Liver (tissue), 9 donors: ENCODE data around the gene GLB1L2. TPM values are rescaled to one million over a fixed set of nuclear protein-coding genes. Genes with fewer than 3 reads are reported as not detected.

Experiments used
- DNase-seq: peaks from one replicate; pipeline ENCODE4 v3.0.0-alpha.2; 2017; ENCODE audit warnings: low spot score
- H3K27ac ChIP-seq, 2 donors: one replicate each; pipeline ENCODE4 v1.7.0; 2013; ENCODE audit warnings: inconsistent platforms in 2 of 2, low read length in 2 of 2, control low read depth in 1 of 2, low read depth in 1 of 2, mild to moderate bottlenecking in 1 of 2
- H3K27me3 ChIP-seq, 4 donors: one replicate each; pipeline versions ENCODE4 v1.6.1 to v1.7.0; 2013; ENCODE audit warnings: low read length in 3 of 4, inconsistent platforms in 1 of 4, mild to moderate bottlenecking in 1 of 4, moderate library complexity in 1 of 4; ENCODE audit not compliant: control insufficient read depth in 4 of 4, insufficient read depth in 4 of 4
- H3K36me3 ChIP-seq, 4 donors: one replicate each; pipeline versions ENCODE4 v1.6.1 to v1.7.0; 2013; ENCODE audit warnings: low read length in 3 of 4, mild to moderate bottlenecking in 3 of 4, low read depth in 1 of 4, moderate library complexity in 1 of 4; ENCODE audit not compliant: control insufficient read depth in 4 of 4, insufficient read depth in 3 of 4
- H3K4me1 ChIP-seq, 4 donors: one replicate each; pipeline versions ENCODE4 v1.6.1 to v1.7.0; 2013; ENCODE audit warnings: low read length in 3 of 4, mild to moderate bottlenecking in 3 of 4, moderate library complexity in 1 of 4; ENCODE audit not compliant: control insufficient read depth in 4 of 4, insufficient read depth in 4 of 4
- H3K4me3 ChIP-seq, 3 donors: one replicate each; pipeline versions ENCODE4 v1.6.1 to v1.7.0; 2013; ENCODE audit warnings: low read length in 3 of 3, control low read depth in 1 of 3, low read depth in 1 of 3, mild to moderate bottlenecking in 1 of 3
- H3K9ac ChIP-seq, 2 donors: one replicate each; pipeline ENCODE4 v1.7.0; 2013; ENCODE audit warnings: low read length in 2 of 2, mild to moderate bottlenecking in 2 of 2, moderate library complexity in 2 of 2, control low read depth in 1 of 2, low read depth in 1 of 2
- H3K9me3 ChIP-seq, 4 donors: one replicate each; pipeline versions ENCODE4 v1.6.1 to v1.7.0; 2013; ENCODE audit warnings: low read length in 3 of 4; ENCODE audit not compliant: control insufficient read depth in 4 of 4
- EGR1 ChIP-seq, 2 donors: IDR thresholded peaks; 2 replicates each; pipeline ENCODE4 v1.6.1; 2016 to 2018; ENCODE audit warnings: antibody characterized with exemption in 2 of 2, low read depth in 2 of 2
- FOXA1 ChIP-seq: IDR thresholded peaks from 2 replicates; pipeline ENCODE4 v1.6.1; 2016; ENCODE audit warnings: antibody characterized with exemption
- FOXA2 ChIP-seq: IDR thresholded peaks from 2 replicates; pipeline ENCODE4 v1.6.1; 2016; ENCODE audit warnings: antibody characterized with exemption
- GABPA ChIP-seq, 2 donors: IDR thresholded peaks in 1 of 2; conservative IDR thresholded peaks in 1 of 2; 2 replicates each; pipeline ENCODE4 v1.6.1; 2016; ENCODE audit warnings: antibody characterized with exemption in 2 of 2, mild to moderate bottlenecking in 1 of 2, moderate library complexity in 1 of 2
- HNF4A ChIP-seq, 2 donors: conservative IDR thresholded peaks; 2 replicates each; pipeline ENCODE4 v1.6.1; 2016; ENCODE audit warnings: antibody characterized with exemption in 2 of 2, mild to moderate bottlenecking in 2 of 2
- HNF4G ChIP-seq: IDR thresholded peaks from 2 replicates; pipeline ENCODE4 v1.6.1; 2016; ENCODE audit warnings: antibody characterized with exemption
- JUND ChIP-seq, 2 donors: IDR thresholded peaks; 2 replicates each; pipeline ENCODE4 v1.6.1; 2016; ENCODE audit warnings: antibody characterized with exemption in 2 of 2
- NR2F2 ChIP-seq: IDR thresholded peaks from 2 replicates; pipeline ENCODE4 v1.6.1; 2016; ENCODE audit warnings: antibody characterized with exemption
- RAD21 ChIP-seq, 2 donors: IDR thresholded peaks; 2 replicates each; pipeline ENCODE4 v1.6.1; 2016; ENCODE audit warnings: antibody characterized with exemption in 2 of 2, mild to moderate bottlenecking in 2 of 2
- RXRA ChIP-seq, 2 donors: IDR thresholded peaks; 2 replicates each; pipeline ENCODE4 v1.6.1; 2017 to 2018; ENCODE audit warnings: antibody characterized with exemption in 2 of 2, mild to moderate bottlenecking in 1 of 2
- SP1 ChIP-seq: IDR thresholded peaks from 2 replicates; pipeline ENCODE4 v1.6.1; 2018; ENCODE audit warnings: antibody characterized with exemption, mild to moderate bottlenecking
- TAF1 ChIP-seq: conservative IDR thresholded peaks from 2 replicates; pipeline ENCODE4 v1.6.1; 2016; ENCODE audit warnings: antibody characterized with exemption, mild to moderate bottlenecking
- YY1 ChIP-seq: IDR thresholded peaks from 2 replicates; pipeline ENCODE4 v1.6.1; 2016; ENCODE audit warnings: antibody characterized with exemption, mild to moderate bottlenecking
- WGBS: extraction: QIAGEN DNeasy Blood & Tissue Kit; methylation state at CpG from one replicate; pipeline ENCODE4 v1.1.7; 2013; 5-methylcytosine and 5-hydroxymethylcytosine counted together
- polyA plus RNA-seq, 2 donors: library from polyadenylated mRNA; stranded (reverse) in 1 of 2; unstranded in 1 of 2; fragments of 200-250 nt in 1 of 2; fragments of >200 nt in 1 of 2; fragmentation: Nextera tagmentation in 1 of 2; extraction: Ambion mirVana in 1 of 2; gene quantifications; one replicate each; pipeline versions ENCODE4 v1.2.1 to v1.2.3, GENCODE V29; 2013 to 2015
- total RNA-seq, 2 donors: library from RNA; depleted of rRNA; stranded (reverse); fragments of >200 nt; gene quantifications; one replicate each; pipeline ENCODE4 v1.2.3, GENCODE V29; 2014
- TF ChIP-seq, protein P1 (sequence below): IDR thresholded peaks from 2 replicates; pipeline ENCODE4 v1.6.1; 2016; ENCODE audit warnings: antibody characterized with exemption
- TF ChIP-seq, protein P2 (sequence below): IDR thresholded peaks from 2 replicates; pipeline ENCODE4 v1.6.1; 2016; ENCODE audit warnings: antibody characterized with exemption
- TF ChIP-seq, protein P3 (sequence below): fragments of 150-350 bp; IDR thresholded peaks from 2 replicates; pipeline ENCODE4 v1.5.1; 2017; ENCODE audit warnings: improper control_type of control experiment, low read depth, low read length; ENCODE audit not compliant: missing input control
- TF ChIP-seq, protein P4 (sequence below): IDR thresholded peaks from 2 replicates; pipeline ENCODE4 v1.6.1; 2016; ENCODE audit warnings: antibody characterized with exemption, mild to moderate bottlenecking
- TF ChIP-seq, protein P5 (sequence below): IDR thresholded peaks from 2 replicates; pipeline ENCODE4 v1.6.1; 2016; ENCODE audit warnings: antibody characterized with exemption
- donor health status: healthy.
- donor health status: healthy.
- donor health status: healthy.
- donor health status: healthy.
- donor health status: healthy.

The GLB1L2 gene
- total and polyA plus RNA-seq, 4 donors: 0.23 to 0.50 (median 0.42) TPM

DNA sequence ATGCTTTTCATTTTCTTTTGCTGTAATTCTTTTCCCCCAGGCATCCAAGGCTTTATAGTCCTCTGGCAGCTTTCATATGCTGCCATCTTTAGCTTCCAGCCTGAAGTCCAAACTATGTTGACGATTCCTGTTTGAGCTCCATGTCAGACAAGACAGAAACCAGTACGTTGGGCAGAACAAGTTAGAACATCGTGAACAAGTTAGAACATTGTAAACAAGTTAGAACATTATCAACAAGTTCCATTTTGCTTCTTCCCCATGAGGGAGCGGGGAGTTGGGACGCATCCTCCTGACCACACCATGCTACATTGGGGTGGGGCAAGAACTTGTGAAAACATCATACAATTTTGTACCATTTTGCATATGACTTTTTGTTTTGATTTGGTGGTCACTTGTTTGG, 23.9 kb downstream of the GLB1L2 start:
- no peak overlapping the region for H3K4me3 ChIP-seq
- no peak for DNase-seq
- H3K36me3 ChIP-seq: no peaks in the 10 kb centered on the region
- peaks cover 0 to 3% (median 0%) of the 10 kb centered on the region in 4 donors for H3K4me1 ChIP-seq
- no peaks in the 10 kb centered on the region for H3K27me3 ChIP-seq
- no peak overlapping the region for H3K9ac ChIP-seq
- H3K9me3 ChIP-seq: no peaks in the 10 kb centered on the region
- WGBS: 64% methylated on average over 5 of the region's 5 CpGs
- no peak for TF ChIP-seq HNF4G
- TF ChIP-seq, protein P1, sequence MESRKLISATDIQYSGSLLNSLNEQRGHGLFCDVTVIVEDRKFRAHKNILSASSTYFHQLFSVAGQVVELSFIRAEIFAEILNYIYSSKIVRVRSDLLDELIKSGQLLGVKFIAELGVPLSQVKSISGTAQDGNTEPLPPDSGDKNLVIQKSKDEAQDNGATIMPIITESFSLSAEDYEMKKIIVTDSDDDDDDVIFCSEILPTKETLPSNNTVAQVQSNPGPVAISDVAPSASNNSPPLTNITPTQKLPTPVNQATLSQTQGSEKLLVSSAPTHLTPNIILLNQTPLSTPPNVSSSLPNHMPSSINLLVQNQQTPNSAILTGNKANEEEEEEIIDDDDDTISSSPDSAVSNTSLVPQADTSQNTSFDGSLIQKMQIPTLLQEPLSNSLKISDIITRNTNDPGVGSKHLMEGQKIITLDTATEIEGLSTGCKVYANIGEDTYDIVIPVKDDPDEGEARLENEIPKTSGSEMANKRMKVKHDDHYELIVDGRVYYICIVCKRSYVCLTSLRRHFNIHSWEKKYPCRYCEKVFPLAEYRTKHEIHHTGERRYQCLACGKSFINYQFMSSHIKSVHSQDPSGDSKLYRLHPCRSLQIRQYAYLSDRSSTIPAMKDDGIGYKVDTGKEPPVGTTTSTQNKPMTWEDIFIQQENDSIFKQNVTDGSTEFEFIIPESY: no peak
- TF ChIP-seq GABPA (IDR thresholded peaks at IDR 0.05 in 1 of 2, conservative IDR thresholded peaks at IDR 0.05 in 1 of 2): no peak
- TF ChIP-seq, protein P2, sequence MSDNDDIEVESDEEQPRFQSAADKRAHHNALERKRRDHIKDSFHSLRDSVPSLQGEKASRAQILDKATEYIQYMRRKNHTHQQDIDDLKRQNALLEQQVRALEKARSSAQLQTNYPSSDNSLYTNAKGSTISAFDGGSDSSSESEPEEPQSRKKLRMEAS: no peak
- no peak for TF ChIP-seq RXRA (IDR thresholded peaks at IDR 0.05)
- TF ChIP-seq YY1: no peak
- TF ChIP-seq SP1: no peak
- TF ChIP-seq HNF4A (conservative IDR thresholded peaks at IDR 0.05): no peak
- TF ChIP-seq FOXA1: no peak
- TF ChIP-seq, protein P3, sequence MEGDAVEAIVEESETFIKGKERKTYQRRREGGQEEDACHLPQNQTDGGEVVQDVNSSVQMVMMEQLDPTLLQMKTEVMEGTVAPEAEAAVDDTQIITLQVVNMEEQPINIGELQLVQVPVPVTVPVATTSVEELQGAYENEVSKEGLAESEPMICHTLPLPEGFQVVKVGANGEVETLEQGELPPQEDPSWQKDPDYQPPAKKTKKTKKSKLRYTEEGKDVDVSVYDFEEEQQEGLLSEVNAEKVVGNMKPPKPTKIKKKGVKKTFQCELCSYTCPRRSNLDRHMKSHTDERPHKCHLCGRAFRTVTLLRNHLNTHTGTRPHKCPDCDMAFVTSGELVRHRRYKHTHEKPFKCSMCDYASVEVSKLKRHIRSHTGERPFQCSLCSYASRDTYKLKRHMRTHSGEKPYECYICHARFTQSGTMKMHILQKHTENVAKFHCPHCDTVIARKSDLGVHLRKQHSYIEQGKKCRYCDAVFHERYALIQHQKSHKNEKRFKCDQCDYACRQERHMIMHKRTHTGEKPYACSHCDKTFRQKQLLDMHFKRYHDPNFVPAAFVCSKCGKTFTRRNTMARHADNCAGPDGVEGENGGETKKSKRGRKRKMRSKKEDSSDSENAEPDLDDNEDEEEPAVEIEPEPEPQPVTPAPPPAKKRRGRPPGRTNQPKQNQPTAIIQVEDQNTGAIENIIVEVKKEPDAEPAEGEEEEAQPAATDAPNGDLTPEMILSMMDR: no peak
- no peak for TF ChIP-seq TAF1
- no peak for TF ChIP-seq JUND (IDR thresholded peaks at IDR 0.05)
- no peak overlapping the region for H3K27ac ChIP-seq

DNA sequence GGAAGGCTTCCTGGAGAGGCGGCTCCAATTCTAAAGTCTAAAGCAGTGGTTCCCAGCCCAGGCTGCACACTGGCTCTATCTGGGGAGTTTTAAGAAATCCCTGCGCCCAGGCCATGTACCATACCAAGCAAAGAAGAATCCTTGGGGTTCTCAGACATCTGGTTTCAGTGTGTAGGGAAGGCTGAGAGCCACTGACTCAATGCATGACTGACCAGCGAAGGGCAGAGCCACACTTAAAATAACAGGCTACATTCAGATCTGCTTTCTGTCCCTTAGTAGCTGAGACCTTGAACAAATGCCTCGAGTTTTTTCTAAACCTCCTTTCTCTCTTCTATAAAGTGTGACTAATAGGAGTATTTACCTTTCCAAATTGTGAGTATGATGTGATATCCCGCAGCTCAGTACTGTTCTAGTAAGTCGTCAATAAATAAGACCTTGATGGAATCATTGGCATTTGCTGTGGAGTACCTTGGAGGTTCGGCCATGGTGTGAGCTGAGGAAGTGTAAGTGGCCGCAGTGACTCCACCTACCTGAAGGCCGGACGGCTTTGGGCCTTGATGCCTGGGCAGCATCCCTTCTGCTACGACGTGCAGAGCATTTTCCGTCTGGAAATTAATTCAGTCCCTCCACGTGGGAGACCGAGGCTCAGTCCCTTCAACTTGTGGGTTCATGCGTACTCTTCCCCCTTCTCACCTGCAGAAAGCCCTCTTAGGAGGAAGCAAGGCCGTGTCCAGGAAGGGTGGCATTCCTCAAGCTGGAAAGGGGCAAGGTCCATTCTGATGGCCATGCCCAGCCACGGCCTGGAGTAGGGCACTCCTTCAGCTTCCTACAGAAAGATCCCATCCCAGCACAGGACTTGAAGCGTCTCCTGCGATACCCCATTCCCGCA, 25.1 kb downstream of the GLB1L2 start:
- no peaks in the 10 kb centered on the region for H3K36me3 ChIP-seq
- 93% methylated on average over 21 of the region's 21 CpGs for WGBS
- H3K27ac ChIP-seq: no peak overlapping the region
- no peak overlapping the region for H3K4me3 ChIP-seq
- no peak overlapping the region for H3K9ac ChIP-seq
- DNase-seq: no peak
- no peaks in the 10 kb centered on the region for H3K9me3 ChIP-seq
- peaks cover 0 to 3% (median 0%) of the 10 kb centered on the region in 4 donors for H3K4me1 ChIP-seq
- H3K27me3 ChIP-seq: no peaks in the 10 kb centered on the region
- TF ChIP-seq RXRA (IDR thresholded peaks at IDR 0.05) (no peak), GABPA (IDR thresholded peaks at IDR 0.05 in 1 of 2, conservative IDR thresholded peaks at IDR 0.05 in 1 of 2) (no peak), NR2F2 (no peak), HNF4G (no peak), RAD21 (IDR thresholded peaks at IDR 0.05) (no peak), YY1 (no peak), HNF4A (conservative IDR thresholded peaks at IDR 0.05) (no peak), JUND (IDR thresholded peaks at IDR 0.05) (no peak), FOXA1 (no peak), SP1 (no peak), FOXA2 (no peak), TAF1 (no peak), EGR1 (IDR thresholded peaks at IDR 0.05; ENCODE audit: low read depth in 2 of 2) (no peak)
- TF ChIP-seq, protein P4, sequence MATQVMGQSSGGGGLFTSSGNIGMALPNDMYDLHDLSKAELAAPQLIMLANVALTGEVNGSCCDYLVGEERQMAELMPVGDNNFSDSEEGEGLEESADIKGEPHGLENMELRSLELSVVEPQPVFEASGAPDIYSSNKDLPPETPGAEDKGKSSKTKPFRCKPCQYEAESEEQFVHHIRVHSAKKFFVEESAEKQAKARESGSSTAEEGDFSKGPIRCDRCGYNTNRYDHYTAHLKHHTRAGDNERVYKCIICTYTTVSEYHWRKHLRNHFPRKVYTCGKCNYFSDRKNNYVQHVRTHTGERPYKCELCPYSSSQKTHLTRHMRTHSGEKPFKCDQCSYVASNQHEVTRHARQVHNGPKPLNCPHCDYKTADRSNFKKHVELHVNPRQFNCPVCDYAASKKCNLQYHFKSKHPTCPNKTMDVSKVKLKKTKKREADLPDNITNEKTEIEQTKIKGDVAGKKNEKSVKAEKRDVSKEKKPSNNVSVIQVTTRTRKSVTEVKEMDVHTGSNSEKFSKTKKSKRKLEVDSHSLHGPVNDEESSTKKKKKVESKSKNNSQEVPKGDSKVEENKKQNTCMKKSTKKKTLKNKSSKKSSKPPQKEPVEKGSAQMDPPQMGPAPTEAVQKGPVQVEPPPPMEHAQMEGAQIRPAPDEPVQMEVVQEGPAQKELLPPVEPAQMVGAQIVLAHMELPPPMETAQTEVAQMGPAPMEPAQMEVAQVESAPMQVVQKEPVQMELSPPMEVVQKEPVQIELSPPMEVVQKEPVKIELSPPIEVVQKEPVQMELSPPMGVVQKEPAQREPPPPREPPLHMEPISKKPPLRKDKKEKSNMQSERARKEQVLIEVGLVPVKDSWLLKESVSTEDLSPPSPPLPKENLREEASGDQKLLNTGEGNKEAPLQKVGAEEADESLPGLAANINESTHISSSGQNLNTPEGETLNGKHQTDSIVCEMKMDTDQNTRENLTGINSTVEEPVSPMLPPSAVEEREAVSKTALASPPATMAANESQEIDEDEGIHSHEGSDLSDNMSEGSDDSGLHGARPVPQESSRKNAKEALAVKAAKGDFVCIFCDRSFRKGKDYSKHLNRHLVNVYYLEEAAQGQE: no peak
- TF ChIP-seq, protein P1: no peak
- TF ChIP-seq, protein P5, sequence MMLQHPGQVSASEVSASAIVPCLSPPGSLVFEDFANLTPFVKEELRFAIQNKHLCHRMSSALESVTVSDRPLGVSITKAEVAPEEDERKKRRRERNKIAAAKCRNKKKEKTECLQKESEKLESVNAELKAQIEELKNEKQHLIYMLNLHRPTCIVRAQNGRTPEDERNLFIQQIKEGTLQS: no peak
- TF ChIP-seq, protein P2: no peak
